RPMI8226 (cell line): ENCODE results near the gene KCP.
"Not testable (repeated sequence)": the region's sequence is repeated elsewhere in the genome, so short reads cannot be mapped to it uniquely, and the experiment has no call there.

Experiments
- DNase-seq: peaks from one replicate; pipeline ENCODE4 v3.0.0-alpha.2; 2015

KCP gene

GRCh38 chr7:128910569-128910945, at the start of gene KCP:
KCP (minus strand) TSS chr7:128910709; CDS start chr7:128910676, 33 bp downstream.
- no peak for DNase-seq

- DNase-seq, result no peak
Measured at GRCh38 chr7:128959296-128959695, 48.8 kb upstream of the KCP start.

- DNase-seq, result no peak
Measured at GRCh38 chr7:128955981-128956380, 45.5 kb upstream of the KCP start.

GRCh38 chr7:128954830-128955802, 44.6 kb upstream of the KCP start:
- peak; percentile 65 for DNase-seq

- DNase-seq, result no peak
Measured at GRCh38 chr7:128954150-128954549, 43.6 kb upstream of the KCP start.

GRCh38 chr7:128951296-128951695, 40.8 kb upstream of the KCP start:
- DNase-seq, result no peak

- DNase-seq, result no peak
Measured at GRCh38 chr7:128948976-128949760, 38.7 kb upstream of the KCP start.

GRCh38 chr7:128948312-128948973, 37.9 kb upstream of the KCP start:
- no peak for DNase-seq

- DNase-seq, result no peak
Measured at GRCh38 chr7:128947854-128948253, 37.3 kb upstream of the KCP start.

GRCh38 chr7:128946936-128947830, 36.7 kb upstream of the KCP start:
- DNase-seq, result no peak

- no peak for DNase-seq
Measured at GRCh38 chr7:128945668-128946366, 35.3 kb upstream of the KCP start.

GRCh38 chr7:128944487-128945236, 34.2 kb upstream of the KCP start:
- no peak for DNase-seq

- not testable (repeated sequence) for DNase-seq
Measured at GRCh38 chr7:128943251-128943650, 32.7 kb upstream of the KCP start.

- no peak for DNase-seq
Measured at GRCh38 chr7:128941946-128942526, 31.5 kb upstream of the KCP start.

- DNase-seq, result no peak
Measured at GRCh38 chr7:128941323-128941890, 30.9 kb upstream of the KCP start.

GRCh38 chr7:128940494-128941322, 30.2 kb upstream of the KCP start:
- peak; percentile 96 for DNase-seq

- DNase-seq, result peak; percentile 74
Measured at GRCh38 chr7:128939861-128940410, 29.4 kb upstream of the KCP start.

GRCh38 chr7:128939075-128939860, 28.8 kb upstream of the KCP start:
- peak; percentile 62 for DNase-seq
